Left lung (tissue), 10 donors: ENCODE measurements around the gene FASTKD1. TPM values are rescaled to one million over a fixed set of nuclear protein-coding genes. Genes with fewer than 3 reads are reported as not detected.
A peak's percentile ranks its signal among the peaks of the same experiment; 100 is the strongest.
"Not testable (repeated sequence)": the region's sequence is repeated elsewhere in the genome, so short reads cannot be mapped to it uniquely, and the experiment has no call there.

ENCODE experiments used
- ATAC-seq: fragments of 200-7000 bp; cut with Tn5 transposase; one replicate; pipeline ENCODE4 v1.9.1; 2020; ENCODE audit warnings: moderate library complexity
- DNase-seq, 4 donors: peaks; one replicate each; pipeline ENCODE4 v3.0.0-alpha.2; 2013 to 2020
- H3K27ac ChIP-seq, 2 donors: fragments of 200-600 bp; sonication (generic) in 1 of 2; one replicate each; pipeline versions ENCODE4 v1.5.0 to v1.8.0; 2020 to 2021
- H3K27me3 ChIP-seq, 2 donors: fragments of 200-600 bp; sonication (generic) in 1 of 2; one replicate each; pipeline versions ENCODE4 v1.5.0 to v1.8.0; 2020 to 2021
- H3K36me3 ChIP-seq, 2 donors: fragments of 200-600 bp; sonication (generic) in 1 of 2; one replicate each; pipeline versions ENCODE4 v1.5.0 to v1.8.0; 2020 to 2021
- H3K4me1 ChIP-seq, 2 donors: fragments of 200-600 bp; one replicate each; pipeline ENCODE4 v1.8.0; 2021
- H3K4me3 ChIP-seq, 2 donors: fragments of 200-600 bp; sonication (generic) in 1 of 2; one replicate each; pipeline versions ENCODE4 v1.5.0 to v1.8.0; 2020 to 2021; ENCODE audit warnings: mild to moderate bottlenecking in 1 of 2
- H3K9me3 ChIP-seq, 2 donors: fragments of 200-600 bp; sonication (generic) in 1 of 2; one replicate each; pipeline versions ENCODE4 v1.5.0 to v1.8.0; 2020 to 2021
- intact Hi-C, 2 donors: fragments of 100-400 bp; cut with DNase I; formaldehyde crosslinking; loops; one replicate each; pipeline versions ENCODE4 v1.11.2 to v1.14.2; 2022
- polyA plus RNA-seq, 6 donors: library from polyadenylated mRNA; unstranded; fragments of 120-200 nt; gene quantifications; one replicate each; pipeline ENCODE4 v1.2.1, GENCODE V29; 2013; ENCODE audit not compliant: insufficient read length in 6 of 6
- total RNA-seq, 2 donors: library from RNA; stranded (reverse); fragmentation: NEBNext Ultra II Directional; extraction: Animal tissue kit (Norgen Biotek cat#: 25700); gene quantifications; one replicate each; pipeline ENCODE4 v1.2.1, GENCODE V29; 2021
- TF ChIP-seq, protein P1 (sequence below), 2 donors: fragments of 200-600 bp; sonication (generic) in 1 of 2; IDR thresholded peaks; one replicate each; pipeline versions ENCODE4 v1.5.0 to v1.8.0; 2021; ENCODE audit warnings: antibody characterized with exemption in 2 of 2
- donor health status: DM: no; HTN: yes; CAD: no.
- donor health status: DM: no; HTN: no; CAD: no.

Gene FASTKD1
- total and polyA plus RNA-seq, 8 donors = 29.3 to 47.6 (median 40.1) TPM

GRCh38 chr2:169520896-169521295 lies 52.8 kb downstream of the FASTKD1 start:
- no peaks in the 10 kb centered on the region for H3K4me1 ChIP-seq
- intact Hi-C loops = no loop called here
- H3K27ac ChIP-seq = no peak overlapping the region

DNA sequence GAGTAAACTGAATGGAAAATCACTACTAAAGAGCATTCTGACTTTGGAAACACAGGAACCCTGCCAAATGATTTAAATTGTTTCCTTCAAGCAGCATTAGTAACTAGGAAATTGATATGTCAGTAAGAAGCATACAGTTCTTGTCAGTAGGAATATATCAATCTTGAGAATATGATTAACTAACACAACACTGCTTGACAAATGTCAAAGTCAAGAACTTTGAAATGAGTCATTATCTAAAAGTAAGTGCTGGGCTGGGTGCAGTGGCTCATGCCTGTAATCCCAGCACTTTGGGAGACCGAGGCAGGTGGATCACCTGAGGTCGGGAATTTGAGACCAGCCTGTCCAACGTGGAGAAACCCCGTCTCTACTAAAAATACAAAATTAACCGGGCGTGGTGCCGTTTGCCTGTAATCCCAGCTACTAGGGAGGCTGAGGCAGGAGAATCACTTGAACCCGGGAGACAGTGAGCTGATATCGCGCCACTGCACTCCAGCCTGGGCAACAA lies 57.1 kb downstream of the FASTKD1 start:
- ATAC-seq (peak; percentile 45), DNase-seq (peak in 1 of 4 donors; percentile 16)
- intact Hi-C loops, H3K9me3 ChIP-seq, H3K36me3 ChIP-seq, H3K27me3 ChIP-seq, H3K4me1 ChIP-seq, H3K4me3 ChIP-seq, H3K27ac ChIP-seq: not testable (repeated sequence)

More at GRCh38 chr2:169520896-169521295, 52.8 kb downstream of the FASTKD1 start:
- Histone ChIP-seq H3K27me3 (no peaks in the 10 kb centered on the region), H3K4me3 (no peak overlapping the region), H3K36me3 (no peaks in the 10 kb centered on the region), H3K9me3 (no peaks in the 10 kb centered on the region)
- ATAC-seq = peak; percentile 66
- TF ChIP-seq, protein P1, sequence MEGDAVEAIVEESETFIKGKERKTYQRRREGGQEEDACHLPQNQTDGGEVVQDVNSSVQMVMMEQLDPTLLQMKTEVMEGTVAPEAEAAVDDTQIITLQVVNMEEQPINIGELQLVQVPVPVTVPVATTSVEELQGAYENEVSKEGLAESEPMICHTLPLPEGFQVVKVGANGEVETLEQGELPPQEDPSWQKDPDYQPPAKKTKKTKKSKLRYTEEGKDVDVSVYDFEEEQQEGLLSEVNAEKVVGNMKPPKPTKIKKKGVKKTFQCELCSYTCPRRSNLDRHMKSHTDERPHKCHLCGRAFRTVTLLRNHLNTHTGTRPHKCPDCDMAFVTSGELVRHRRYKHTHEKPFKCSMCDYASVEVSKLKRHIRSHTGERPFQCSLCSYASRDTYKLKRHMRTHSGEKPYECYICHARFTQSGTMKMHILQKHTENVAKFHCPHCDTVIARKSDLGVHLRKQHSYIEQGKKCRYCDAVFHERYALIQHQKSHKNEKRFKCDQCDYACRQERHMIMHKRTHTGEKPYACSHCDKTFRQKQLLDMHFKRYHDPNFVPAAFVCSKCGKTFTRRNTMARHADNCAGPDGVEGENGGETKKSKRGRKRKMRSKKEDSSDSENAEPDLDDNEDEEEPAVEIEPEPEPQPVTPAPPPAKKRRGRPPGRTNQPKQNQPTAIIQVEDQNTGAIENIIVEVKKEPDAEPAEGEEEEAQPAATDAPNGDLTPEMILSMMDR (IDR thresholded peaks at IDR 0.05) = no peak
- peak in 2 of 4 donors; percentile 16 to 24 for DNase-seq

DNA sequence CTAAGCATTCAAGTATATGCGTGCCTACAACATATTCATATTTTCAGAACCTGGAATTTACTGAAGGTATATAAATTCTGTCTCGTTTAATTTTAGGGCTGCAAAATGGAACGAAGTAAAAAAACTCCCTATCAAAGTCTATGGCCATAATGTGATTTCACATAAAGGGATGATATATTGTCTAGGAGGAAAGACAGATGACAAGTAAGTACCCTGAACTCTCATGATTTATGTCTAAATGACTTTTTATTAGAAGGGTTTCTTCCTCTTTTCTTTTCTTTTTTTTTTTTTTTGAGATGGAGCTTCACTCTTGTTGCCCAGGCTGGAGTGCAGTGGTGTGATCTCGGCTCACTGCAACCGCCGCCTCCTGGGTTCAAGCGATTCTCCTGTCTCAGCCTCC lies 58.9 kb downstream of the FASTKD1 start:
- H3K4me1 ChIP-seq, H3K27me3 ChIP-seq, ATAC-seq, intact Hi-C loops, DNase-seq, H3K4me3 ChIP-seq, H3K9me3 ChIP-seq, H3K36me3 ChIP-seq, H3K27ac ChIP-seq: not testable (repeated sequence)

- DNase-seq (peak in 3 of 4 donors; percentile 19 to 24 (median 21)), ATAC-seq (no peak)
- Histone ChIP-seq H3K9me3 (no peaks in the 10 kb centered on the region), H3K36me3 (no peaks in the 10 kb centered on the region), H3K4me1 (no peaks in the 10 kb centered on the region), H3K4me3 (no peak overlapping the region), H3K27me3 (no peaks in the 10 kb centered on the region), H3K27ac (no peak overlapping the region)
- intact Hi-C loops = no loop called here
- TF ChIP-seq, protein P1 (IDR thresholded peaks at IDR 0.05) = no peak
These were observed 59.7 kb downstream of the FASTKD1 start for GRCh38 chr2:169513926-169514325.

DNA sequence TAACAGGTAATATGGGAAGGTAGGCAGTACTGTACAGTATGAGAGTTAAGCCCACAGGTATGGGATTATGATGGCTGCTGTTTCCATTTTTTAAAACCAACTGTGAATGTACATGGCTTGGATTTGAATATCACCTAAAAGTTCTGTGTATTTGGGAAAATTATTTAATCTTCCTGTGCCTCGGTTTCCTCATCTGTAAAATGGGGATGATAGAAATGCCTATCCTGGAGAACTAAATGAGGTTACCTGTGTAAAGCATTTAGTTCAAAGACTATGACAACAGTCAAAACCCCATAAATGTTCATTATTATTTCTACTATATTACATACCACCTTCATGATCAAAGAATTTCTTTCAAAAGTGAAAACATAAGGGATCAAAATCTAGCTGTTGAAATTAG lies 60.6 kb downstream of the FASTKD1 start:
- ATAC-seq = no peak
- TF ChIP-seq, protein P1 (IDR thresholded peaks at IDR 0.05) = no peak
- Histone ChIP-seq H3K27me3 (no peaks in the 10 kb centered on the region), H3K36me3 (no peaks in the 10 kb centered on the region), H3K9me3 (no peaks in the 10 kb centered on the region), H3K4me1 (no peaks in the 10 kb centered on the region), H3K4me3 (no peak overlapping the region), H3K27ac (no peak overlapping the region)
- intact Hi-C loops = no loop called here
- no peak for DNase-seq

DNA sequence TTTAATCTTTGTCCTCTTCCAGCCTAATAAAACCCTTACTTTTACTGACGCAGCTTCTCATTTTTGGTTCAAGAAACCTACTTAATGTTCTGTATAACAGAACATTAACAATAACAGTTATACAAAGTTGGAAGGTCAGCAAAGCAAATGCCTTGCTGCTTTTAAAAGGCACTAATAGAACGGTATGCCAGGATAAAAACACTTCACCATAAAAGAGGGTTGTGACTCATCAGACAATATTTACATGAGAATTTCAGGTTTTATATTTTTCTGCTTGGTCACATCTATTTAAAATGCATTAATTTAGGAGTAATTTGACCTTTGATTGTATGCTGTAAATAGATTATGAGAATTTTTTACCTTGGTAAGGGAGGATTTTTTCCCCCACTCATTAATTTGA lies 61.1 kb downstream of the FASTKD1 start:
- ATAC-seq (peak; percentile 74), DNase-seq (no peak)
- TF ChIP-seq, protein P1 (IDR thresholded peaks at IDR 0.05) = no peak
- H3K27ac ChIP-seq = no peak overlapping the region
- H3K36me3 ChIP-seq = no peaks in the 10 kb centered on the region
- no peaks in the 10 kb centered on the region for H3K27me3 ChIP-seq
- no peaks in the 10 kb centered on the region for H3K4me1 ChIP-seq
- intact Hi-C loops = no loop called here
- no peaks in the 10 kb centered on the region for H3K9me3 ChIP-seq
- no peak overlapping the region for H3K4me3 ChIP-seq
